Measurements from ENCODE around the gene RARG.
A peak's percentile ranks its signal among the peaks of the same experiment; 100 is the strongest.

RARG gene

DNA sequence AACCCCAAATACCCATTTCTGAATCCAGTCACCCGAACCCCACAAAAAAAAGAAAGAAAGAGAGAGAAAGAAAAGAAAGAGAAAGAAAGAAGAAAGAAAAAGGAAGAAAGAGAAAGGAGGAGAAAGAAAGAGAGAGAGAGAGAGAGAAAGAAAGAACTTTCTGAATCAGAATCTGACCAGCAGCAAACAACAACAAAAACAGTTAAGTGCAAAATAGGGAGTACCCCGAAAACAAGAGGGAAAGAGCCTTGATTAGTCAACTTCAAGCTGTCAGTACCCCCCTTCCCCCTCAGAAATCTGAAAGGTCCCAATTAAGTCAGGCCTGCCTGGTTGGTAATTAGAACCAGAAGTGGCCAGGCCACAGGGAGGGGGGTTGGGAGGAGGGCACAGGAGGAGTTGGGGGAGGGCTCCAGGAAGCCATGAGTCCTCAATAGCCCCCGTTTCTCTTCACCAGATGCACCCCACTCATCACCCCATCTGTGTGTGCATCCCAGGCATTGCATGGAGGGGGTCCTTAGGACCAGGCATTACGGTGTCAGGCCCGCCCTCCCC, 9.8 kb downstream of the RARG start:
- no peak for DNase-seq

- DNase-seq: peak; percentile 42
Measured at GRCh38 chr12:53221203-53222080, 10.6 kb downstream of the RARG start.

DNA sequence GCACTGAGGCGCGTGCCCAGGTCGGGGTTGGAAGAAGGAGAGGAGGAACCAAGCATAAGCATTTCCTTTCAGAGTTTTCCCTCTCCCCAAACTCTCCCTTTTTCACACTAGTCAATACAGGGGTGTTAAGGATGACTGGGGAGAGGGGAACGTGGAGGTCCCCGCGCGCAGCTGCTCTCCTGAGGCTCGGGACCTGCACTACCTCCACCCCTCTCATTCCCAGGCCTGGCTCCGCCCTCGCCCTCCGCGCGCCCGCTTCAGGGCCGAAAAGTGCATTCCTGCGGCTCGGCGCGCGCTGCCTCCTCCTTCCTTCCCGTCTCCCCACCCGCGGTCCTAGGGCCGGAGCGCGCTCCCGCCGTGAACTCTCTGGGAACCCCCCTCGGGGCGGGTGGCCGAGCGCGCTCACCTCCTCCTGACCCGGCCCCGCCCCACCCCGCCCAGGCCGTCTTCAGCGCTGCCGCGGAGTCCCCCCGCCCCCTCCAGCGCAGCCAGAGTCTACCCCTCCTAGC, 11.3 kb downstream of the RARG start:
- peak; percentile 76 for DNase-seq

- DNase-seq: peak; percentile 82
Measured at GRCh38 chr12:53219956-53220693, 11.9 kb downstream of the RARG start.

DNA sequence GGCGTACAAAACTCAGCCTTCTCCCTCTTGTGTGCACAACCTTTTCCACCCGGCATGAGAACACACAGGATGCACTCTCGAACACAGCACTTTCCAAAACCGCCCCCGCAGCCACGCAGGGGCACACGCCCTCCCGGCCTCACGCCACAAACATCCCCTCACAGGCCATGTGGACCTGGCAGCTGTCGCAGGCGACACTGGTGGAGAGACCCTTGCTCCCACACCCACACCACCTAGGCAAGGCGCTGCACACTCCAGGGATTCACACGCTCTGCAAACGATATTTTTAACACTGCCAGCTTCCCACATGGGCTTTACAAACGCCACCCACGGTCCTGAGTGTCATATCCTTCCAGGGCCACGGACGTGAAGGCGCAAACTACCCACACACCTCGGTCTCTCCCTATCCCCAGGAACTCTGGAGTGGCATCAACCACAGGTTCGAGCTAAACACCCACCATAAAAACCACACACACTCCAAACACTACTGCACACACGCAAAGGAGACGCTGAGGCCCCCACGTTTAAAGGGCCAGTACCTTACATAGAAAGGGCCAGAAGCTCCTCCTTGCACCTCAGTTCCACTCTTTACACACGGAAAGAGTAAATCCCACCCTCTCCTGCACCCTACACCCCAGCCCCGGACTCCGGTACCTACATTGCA, 12.6 kb downstream of the RARG start:
- peak; percentile 84 for DNase-seq

- DNase-seq: no peak
Measured at GRCh38 chr12:53218551-53219291, 13.3 kb downstream of the RARG start.

GRCh38 chr12:53217931-53218307, 14.1 kb downstream of the RARG start:
- no peak for DNase-seq

DNA sequence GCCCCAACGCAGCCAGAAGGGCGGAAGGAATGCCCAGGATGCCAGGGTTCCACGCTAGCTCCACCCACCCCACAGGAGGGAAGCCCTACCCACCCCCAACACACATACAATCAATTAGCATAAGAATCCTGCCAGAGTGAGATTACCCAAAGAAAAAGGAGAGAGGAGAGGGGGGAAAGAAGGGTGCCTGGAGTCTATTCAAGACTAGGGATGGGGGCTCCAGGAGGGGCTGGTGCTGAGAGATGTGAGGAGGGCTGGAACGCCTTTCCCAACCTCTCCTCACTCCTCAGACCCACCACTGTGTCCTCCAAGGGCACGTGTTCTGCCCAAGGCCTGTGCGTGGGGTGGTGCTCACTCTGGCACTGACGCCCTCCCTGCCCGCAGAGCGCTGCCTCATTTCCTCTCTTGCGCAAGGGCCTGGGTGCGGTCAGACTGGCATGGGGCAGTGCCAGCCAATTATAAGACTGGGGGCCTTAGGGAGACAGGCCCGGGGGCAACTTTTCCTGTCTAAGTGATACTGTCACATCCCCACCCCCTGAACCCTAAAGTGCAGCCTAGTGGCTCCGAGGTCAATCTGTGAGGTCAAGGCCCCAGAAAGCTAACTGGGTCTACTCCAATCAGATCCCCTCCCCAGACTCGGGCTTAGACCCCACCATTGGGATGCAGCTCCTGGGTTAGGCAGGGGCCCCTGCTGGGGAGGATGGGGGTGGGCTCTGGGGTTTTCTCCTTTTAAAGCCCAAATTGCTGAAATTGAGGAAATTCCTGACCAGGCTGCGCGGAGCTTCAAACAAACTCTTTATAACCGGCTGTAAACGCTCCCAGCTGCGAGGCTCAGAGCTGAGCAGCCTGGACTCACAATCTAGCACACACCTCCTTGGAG, 14.7 kb downstream of the RARG start:
- DNase-seq: peak; percentile 39

DNA sequence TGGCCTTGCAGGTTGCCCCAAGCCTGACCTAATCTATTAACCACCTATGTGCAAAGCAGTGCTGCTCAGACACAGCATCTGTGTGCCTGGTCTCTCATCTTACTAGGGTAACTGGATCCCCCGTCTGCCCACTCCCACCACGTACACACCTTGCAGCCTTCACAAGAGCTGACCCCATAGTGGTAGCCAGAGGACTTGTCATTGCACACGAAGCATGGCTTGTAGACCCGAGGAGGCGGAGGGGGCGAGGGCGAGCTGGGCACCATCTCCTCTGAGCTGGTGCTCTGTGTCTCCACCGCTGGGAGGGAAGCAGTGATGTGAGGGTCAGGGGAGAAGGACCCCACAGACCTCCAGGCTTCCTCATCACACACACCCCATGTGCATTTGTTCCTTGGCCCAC, 16.5 kb downstream of the RARG start:
- DNase-seq: no peak

GRCh38 chr12:53214687-53215455, 17.1 kb downstream of the RARG start:
- no peak for DNase-seq

- DNase-seq: no peak
Measured at GRCh38 chr12:53214221-53214620, 17.8 kb downstream of the RARG start.

- DNase-seq: peak; percentile 87
Measured at GRCh38 chr12:53213348-53213747, 18.7 kb downstream of the RARG start.

GRCh38 chr12:53212931-53213330, 19.1 kb downstream of the RARG start:
- no peak for DNase-seq

DNA sequence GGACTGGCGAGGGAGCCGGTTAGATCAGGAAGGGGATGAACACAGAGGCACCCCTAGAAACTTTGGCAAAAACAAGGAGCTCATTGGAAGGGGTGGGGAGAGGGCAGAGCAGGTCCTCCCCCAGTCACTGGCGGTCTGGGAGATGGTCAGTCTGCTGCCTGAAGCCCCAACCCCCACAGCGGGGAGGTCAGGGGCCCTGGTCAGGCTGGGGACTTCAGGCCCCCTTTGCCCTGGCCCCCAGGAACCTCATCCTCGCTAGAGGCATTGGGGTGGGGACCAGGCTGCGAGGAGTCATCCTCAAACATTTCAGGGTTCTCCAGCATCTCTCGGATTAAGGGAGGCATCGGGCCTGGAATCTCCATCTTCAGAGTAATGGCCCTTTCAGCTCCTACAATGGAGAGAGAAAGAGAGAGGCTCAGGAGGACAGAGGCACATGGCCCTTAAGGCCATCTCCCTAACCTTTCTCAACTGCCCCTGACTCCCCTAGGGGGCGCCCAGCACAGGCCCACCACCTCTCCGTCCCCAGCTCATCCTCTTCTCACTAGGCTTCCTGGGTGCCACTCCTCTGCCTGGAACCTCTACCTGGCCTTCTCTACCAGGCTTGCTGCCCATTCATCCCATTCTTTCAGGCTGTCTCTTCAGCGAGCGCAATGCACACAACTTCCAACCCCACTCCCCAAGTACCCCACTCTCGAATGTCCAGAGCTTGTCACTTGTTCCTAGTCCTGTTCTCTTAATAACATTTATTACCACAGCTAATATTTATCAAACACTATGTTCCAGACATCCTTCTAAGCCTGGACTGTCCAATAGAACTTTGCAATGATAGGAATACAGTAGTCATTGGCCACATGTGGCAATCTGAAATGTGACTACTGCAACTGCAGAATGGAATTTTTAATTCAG, 20.3 kb downstream of the RARG start:
- no peak for DNase-seq

DNA sequence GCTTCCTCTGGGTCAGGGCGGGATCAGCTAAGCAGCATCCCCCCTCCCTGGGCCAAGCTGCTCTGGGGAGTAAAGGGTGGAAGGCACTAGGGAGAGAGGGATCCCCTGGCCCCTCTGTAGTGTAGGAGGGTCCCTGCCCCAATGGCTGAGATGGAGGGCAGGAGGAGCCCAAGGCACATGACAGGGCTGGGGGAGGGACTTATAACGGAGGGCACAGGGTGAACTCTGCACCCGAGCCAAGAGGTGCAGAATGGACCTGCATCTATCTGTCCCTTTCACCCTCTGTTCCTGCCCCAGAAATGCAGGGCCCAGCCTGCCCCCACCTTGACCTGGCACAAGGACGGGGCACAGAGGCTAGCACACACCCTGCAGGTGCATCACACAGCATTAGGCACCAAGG, 21.2 kb downstream of the RARG start:
- DNase-seq: no peak

DNA sequence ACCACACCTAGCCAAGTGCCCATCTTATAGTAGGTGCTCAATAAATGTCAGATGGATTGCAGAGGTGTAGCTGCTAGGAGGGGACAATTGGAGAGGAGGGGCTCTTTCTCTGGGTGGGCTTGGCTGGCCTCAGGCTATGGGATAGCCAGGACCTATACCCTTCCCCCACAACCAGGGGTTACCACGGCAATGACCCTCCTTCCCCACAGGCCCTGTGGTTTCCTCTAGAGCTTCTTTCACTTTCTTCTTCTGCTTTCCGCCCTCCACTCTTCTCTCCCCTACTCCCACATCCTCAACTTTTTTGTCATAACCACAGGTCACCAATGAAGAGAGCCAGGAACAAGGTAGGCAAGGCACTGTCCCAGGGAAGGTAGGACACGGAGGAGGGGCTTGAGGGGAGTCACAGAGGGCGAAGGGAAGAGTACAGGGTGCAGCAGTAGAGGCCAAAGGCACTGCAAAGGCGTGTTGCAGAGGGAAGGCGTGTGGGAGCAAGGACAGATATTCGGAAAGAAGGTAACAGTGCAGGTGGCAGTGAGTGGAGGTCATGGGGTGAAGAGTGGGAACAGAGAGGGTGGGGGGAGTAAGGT, 23.0 kb downstream of the RARG start:
- DNase-seq: peak; percentile 33

DNA sequence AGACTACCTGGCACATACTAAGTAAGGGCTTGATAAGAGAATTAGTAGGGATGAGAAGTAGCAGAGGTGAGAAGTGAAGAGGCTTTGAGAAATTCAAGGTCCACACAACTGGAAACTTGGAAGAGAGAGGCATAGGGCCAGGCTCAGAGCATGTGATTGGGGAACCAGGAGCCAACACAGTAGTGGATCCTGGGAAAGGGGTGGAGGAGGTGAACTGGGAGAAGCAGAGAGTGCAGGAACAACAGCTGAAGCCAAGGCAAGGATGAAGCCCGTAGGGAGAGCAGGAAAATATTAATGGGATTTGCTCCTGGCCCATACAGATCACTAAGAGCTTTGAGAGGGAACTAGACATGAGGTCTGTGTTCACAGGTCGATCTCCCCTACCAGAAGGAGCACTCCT, 23.6 kb downstream of the RARG start:
- DNase-seq: no peak

GRCh38 chr12:53207042-53207441, 25.0 kb downstream of the RARG start, which contains the start of gene ITGB7:
ITGB7 (minus strand) TSS chr12:53207251; CDS start chr12:53200443, 6,808 bp downstream.
- peak; percentile 64 for DNase-seq

Measured in stimulated activated CD4-positive, alpha-beta T cell treated with anti-CD3 and anti-CD28 coated beads, Interleukin-4, amount 100 ng/mL, for 24 hours (primary cell).